ENCODE data around the gene LCN12. TPM values are rescaled to one million over a fixed set of nuclear protein-coding genes. Genes with fewer than 3 reads are reported as not detected.

LCN12 gene
- total RNA-seq, 1 experiment from 2014 or later: not detected

DNA sequence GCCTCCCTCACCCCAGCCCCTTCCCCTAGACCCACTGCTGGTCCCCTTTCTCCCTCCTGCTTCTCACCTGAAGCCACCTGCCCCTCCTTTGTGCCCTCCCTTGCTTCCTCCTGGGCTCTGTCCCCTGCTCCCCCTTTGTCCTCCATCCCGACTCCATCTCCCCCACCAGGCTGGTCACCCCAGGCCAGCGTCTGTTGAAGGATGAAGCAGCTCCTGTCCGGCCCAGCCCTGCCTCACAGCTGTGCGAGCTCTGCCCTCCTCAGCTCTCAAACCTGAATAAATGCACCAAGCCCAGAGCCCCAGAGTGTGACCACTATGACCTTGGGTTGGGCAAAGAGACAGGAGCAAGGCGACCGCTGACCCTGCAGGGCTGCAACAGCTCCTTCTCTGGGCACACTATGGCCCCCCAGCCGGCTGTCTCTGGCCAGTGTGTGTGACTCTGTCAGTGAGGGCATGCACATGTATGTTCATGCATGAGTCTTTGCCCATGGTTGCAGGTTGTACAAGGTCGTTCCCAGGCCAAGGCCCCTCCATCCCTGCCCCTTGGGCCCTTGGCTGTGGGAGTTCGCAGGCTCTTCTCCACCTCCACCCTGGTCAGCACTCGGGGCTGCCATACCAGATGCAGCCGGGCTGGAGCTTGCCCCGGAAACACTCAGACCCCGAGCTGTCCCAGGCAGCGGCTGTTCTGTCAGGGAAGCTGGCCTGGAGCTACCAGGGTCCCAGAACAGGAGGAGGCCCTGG lies 3.3 kb downstream of the LCN12 start:
- intact Hi-C loops (cut with micrococcal nuclease; ENCODE audit: unreplicated experiment): no loop called here
- Histone ChIP-seq H3K4me3 (ENCODE audit: low read depth, low read length, poor library complexity, severe bottlenecking) (no peak overlapping the region), H3K27ac (ENCODE audit: low read depth, low read length, poor library complexity, severe bottlenecking) (no peak overlapping the region), H3K9me3 (ENCODE audit: low read depth, low read length, poor library complexity, severe bottlenecking) (no peaks in the 10 kb centered on the region), H3K36me3 (ENCODE audit: insufficient read depth, low read length, poor library complexity, severe bottlenecking) (no peaks in the 10 kb centered on the region), H3K4me1 (ENCODE audit: insufficient read depth, low read length, poor library complexity, severe bottlenecking) (no peaks in the 10 kb centered on the region), H3K27me3 (replicated peaks; ENCODE audit: insufficient read depth, low read depth, low read length, poor library complexity) (no peaks in the 10 kb centered on the region)
- TF ChIP-seq, protein P1, sequence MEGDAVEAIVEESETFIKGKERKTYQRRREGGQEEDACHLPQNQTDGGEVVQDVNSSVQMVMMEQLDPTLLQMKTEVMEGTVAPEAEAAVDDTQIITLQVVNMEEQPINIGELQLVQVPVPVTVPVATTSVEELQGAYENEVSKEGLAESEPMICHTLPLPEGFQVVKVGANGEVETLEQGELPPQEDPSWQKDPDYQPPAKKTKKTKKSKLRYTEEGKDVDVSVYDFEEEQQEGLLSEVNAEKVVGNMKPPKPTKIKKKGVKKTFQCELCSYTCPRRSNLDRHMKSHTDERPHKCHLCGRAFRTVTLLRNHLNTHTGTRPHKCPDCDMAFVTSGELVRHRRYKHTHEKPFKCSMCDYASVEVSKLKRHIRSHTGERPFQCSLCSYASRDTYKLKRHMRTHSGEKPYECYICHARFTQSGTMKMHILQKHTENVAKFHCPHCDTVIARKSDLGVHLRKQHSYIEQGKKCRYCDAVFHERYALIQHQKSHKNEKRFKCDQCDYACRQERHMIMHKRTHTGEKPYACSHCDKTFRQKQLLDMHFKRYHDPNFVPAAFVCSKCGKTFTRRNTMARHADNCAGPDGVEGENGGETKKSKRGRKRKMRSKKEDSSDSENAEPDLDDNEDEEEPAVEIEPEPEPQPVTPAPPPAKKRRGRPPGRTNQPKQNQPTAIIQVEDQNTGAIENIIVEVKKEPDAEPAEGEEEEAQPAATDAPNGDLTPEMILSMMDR (conservative IDR thresholded peaks at IDR 0.05; ENCODE audit: low read depth, low read length): no peak
- TF ChIP-seq EZH2 (IDR thresholded peaks at IDR 0.05; ENCODE audit: borderline replicate concordance, low read depth, low read length, poor library complexity, severe bottlenecking): no peak
- BruUV-seq (replicated peaks): no TSS peak
- POLR2A ChIA-PET (ENCODE audit: low non-redundant PET): no interaction called here
- CTCF ChIA-PET: no interaction called here
- no peak for DNase-seq (ENCODE audit: low spot score)

DNA sequence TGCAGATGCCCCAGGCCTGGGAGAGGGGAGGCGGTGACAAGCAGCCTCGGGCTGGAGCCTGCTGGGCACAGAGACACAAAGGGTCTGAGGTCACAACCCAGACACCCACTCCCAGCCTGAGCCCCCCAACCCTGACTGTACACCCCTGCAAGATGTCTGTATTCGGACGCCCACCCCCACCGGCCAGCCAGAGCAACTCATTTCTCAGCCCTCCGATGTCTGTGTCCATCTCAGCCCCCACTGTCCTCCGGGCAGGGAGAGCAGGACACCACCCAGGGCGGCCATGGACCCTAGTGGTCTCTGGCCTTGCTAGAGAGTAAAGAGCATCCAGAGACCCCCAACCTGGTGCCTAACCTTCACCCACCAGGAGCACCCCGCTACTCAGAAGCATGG lies 3.9 kb downstream of the LCN12 start:
- DNase-seq (ENCODE audit: low spot score): no peak
- Histone ChIP-seq H3K4me3 (ENCODE audit: low read depth, low read length, poor library complexity, severe bottlenecking) (no peak overlapping the region), H3K27me3 (replicated peaks; ENCODE audit: insufficient read depth, low read depth, low read length, poor library complexity) (no peaks in the 10 kb centered on the region), H3K27ac (ENCODE audit: low read depth, low read length, poor library complexity, severe bottlenecking) (no peak overlapping the region), H3K4me1 (ENCODE audit: insufficient read depth, low read length, poor library complexity, severe bottlenecking) (no peaks in the 10 kb centered on the region), H3K36me3 (ENCODE audit: insufficient read depth, low read length, poor library complexity, severe bottlenecking) (no peaks in the 10 kb centered on the region), H3K9me3 (ENCODE audit: low read depth, low read length, poor library complexity, severe bottlenecking) (no peaks in the 10 kb centered on the region)
- ChIA-PET POLR2A (ENCODE audit: low non-redundant PET) (interaction anchor here (0.7 kb wide), 1 partner anchor 14 kb away, joined by 5 read pairs; no protein-coding TSS in a partner anchor), CTCF (no interaction called here)
- intact Hi-C loops (cut with micrococcal nuclease; ENCODE audit: unreplicated experiment): no loop called here
- BruUV-seq (replicated peaks): no TSS peak
- TF ChIP-seq, protein P1 (conservative IDR thresholded peaks at IDR 0.05; ENCODE audit: low read depth, low read length): no peak
- no peak for TF ChIP-seq EZH2 (IDR thresholded peaks at IDR 0.05; ENCODE audit: borderline replicate concordance, low read depth, low read length, poor library complexity, severe bottlenecking)

DNA sequence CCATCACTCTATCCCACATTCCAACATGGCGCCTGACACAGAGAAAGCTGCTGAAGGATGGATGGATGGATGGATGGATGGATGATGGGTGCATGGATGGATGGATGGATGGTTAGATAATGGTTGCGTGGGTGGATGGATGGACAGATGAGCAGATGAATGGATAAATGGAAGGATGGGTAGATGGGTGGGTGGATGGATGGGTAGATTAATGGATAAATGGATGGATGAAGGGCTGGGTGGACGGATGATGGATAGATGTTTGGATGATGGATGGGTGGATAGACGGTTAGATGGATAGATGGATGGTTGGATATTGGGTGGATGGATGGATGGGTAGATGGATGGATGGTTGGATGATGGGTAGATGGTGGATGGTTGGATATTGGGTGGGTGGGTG lies 4.5 kb downstream of the LCN12 start:
- no TSS peak for BruUV-seq (replicated peaks)
- intact Hi-C loops (cut with micrococcal nuclease; ENCODE audit: unreplicated experiment): no loop called here
- Histone ChIP-seq H3K27me3 (replicated peaks; ENCODE audit: insufficient read depth, low read depth, low read length, poor library complexity) (no peaks in the 10 kb centered on the region), H3K4me3 (ENCODE audit: low read depth, low read length, poor library complexity, severe bottlenecking) (no peak overlapping the region), H3K4me1 (ENCODE audit: insufficient read depth, low read length, poor library complexity, severe bottlenecking) (no peaks in the 10 kb centered on the region), H3K9me3 (ENCODE audit: low read depth, low read length, poor library complexity, severe bottlenecking) (no peaks in the 10 kb centered on the region), H3K27ac (ENCODE audit: low read depth, low read length, poor library complexity, severe bottlenecking) (no peak overlapping the region), H3K36me3 (ENCODE audit: insufficient read depth, low read length, poor library complexity, severe bottlenecking) (no peaks in the 10 kb centered on the region)
- ChIA-PET POLR2A (ENCODE audit: low non-redundant PET) (interaction anchor here (0.7 kb wide), 1 partner anchor 13 kb away, joined by 5 read pairs; no protein-coding TSS in a partner anchor), CTCF (no interaction called here)
- no peak for DNase-seq (ENCODE audit: low spot score)
- TF ChIP-seq EZH2 (IDR thresholded peaks at IDR 0.05; ENCODE audit: borderline replicate concordance, low read depth, low read length, poor library complexity, severe bottlenecking): no peak
- TF ChIP-seq, protein P1 (conservative IDR thresholded peaks at IDR 0.05; ENCODE audit: low read depth, low read length): no peak

Measured in A673 (cell line).